ENCODE results near the gene ALDH1B1. TPM values are rescaled to one million over a fixed set of nuclear protein-coding genes. Genes with fewer than 3 reads are reported as not detected.

The ALDH1B1 gene
- total and polyA plus RNA-seq, 9 of the 15 experiments (the other 6 are each of a cell fraction or from before 2014, with no cell fraction given) = 8.6 to 46.5 (median 30.8) TPM

GRCh38 chr9:38424918-38425317 lies 32.4 kb downstream of the ALDH1B1 start (continued):
- TF ChIP-seq, protein P1, sequence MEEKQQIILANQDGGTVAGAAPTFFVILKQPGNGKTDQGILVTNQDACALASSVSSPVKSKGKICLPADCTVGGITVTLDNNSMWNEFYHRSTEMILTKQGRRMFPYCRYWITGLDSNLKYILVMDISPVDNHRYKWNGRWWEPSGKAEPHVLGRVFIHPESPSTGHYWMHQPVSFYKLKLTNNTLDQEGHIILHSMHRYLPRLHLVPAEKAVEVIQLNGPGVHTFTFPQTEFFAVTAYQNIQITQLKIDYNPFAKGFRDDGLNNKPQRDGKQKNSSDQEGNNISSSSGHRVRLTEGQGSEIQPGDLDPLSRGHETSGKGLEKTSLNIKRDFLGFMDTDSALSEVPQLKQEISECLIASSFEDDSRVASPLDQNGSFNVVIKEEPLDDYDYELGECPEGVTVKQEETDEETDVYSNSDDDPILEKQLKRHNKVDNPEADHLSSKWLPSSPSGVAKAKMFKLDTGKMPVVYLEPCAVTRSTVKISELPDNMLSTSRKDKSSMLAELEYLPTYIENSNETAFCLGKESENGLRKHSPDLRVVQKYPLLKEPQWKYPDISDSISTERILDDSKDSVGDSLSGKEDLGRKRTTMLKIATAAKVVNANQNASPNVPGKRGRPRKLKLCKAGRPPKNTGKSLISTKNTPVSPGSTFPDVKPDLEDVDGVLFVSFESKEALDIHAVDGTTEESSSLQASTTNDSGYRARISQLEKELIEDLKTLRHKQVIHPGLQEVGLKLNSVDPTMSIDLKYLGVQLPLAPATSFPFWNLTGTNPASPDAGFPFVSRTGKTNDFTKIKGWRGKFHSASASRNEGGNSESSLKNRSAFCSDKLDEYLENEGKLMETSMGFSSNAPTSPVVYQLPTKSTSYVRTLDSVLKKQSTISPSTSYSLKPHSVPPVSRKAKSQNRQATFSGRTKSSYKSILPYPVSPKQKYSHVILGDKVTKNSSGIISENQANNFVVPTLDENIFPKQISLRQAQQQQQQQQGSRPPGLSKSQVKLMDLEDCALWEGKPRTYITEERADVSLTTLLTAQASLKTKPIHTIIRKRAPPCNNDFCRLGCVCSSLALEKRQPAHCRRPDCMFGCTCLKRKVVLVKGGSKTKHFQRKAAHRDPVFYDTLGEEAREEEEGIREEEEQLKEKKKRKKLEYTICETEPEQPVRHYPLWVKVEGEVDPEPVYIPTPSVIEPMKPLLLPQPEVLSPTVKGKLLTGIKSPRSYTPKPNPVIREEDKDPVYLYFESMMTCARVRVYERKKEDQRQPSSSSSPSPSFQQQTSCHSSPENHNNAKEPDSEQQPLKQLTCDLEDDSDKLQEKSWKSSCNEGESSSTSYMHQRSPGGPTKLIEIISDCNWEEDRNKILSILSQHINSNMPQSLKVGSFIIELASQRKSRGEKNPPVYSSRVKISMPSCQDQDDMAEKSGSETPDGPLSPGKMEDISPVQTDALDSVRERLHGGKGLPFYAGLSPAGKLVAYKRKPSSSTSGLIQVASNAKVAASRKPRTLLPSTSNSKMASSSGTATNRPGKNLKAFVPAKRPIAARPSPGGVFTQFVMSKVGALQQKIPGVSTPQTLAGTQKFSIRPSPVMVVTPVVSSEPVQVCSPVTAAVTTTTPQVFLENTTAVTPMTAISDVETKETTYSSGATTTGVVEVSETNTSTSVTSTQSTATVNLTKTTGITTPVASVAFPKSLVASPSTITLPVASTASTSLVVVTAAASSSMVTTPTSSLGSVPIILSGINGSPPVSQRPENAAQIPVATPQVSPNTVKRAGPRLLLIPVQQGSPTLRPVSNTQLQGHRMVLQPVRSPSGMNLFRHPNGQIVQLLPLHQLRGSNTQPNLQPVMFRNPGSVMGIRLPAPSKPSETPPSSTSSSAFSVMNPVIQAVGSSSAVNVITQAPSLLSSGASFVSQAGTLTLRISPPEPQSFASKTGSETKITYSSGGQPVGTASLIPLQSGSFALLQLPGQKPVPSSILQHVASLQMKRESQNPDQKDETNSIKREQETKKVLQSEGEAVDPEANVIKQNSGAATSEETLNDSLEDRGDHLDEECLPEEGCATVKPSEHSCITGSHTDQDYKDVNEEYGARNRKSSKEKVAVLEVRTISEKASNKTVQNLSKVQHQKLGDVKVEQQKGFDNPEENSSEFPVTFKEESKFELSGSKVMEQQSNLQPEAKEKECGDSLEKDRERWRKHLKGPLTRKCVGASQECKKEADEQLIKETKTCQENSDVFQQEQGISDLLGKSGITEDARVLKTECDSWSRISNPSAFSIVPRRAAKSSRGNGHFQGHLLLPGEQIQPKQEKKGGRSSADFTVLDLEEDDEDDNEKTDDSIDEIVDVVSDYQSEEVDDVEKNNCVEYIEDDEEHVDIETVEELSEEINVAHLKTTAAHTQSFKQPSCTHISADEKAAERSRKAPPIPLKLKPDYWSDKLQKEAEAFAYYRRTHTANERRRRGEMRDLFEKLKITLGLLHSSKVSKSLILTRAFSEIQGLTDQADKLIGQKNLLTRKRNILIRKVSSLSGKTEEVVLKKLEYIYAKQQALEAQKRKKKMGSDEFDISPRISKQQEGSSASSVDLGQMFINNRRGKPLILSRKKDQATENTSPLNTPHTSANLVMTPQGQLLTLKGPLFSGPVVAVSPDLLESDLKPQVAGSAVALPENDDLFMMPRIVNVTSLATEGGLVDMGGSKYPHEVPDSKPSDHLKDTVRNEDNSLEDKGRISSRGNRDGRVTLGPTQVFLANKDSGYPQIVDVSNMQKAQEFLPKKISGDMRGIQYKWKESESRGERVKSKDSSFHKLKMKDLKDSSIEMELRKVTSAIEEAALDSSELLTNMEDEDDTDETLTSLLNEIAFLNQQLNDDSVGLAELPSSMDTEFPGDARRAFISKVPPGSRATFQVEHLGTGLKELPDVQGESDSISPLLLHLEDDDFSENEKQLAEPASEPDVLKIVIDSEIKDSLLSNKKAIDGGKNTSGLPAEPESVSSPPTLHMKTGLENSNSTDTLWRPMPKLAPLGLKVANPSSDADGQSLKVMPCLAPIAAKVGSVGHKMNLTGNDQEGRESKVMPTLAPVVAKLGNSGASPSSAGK (IDR thresholded peaks at IDR 0.05) = no peak
